Measurements from ENCODE around the gene GP1BB. TPM values are rescaled to one million over a fixed set of nuclear protein-coding genes. Genes with fewer than 3 reads are reported as not detected.

The GP1BB gene
- total RNA-seq, 2 donors from 2014 or later = 0.48 to 0.62 TPM

DNA sequence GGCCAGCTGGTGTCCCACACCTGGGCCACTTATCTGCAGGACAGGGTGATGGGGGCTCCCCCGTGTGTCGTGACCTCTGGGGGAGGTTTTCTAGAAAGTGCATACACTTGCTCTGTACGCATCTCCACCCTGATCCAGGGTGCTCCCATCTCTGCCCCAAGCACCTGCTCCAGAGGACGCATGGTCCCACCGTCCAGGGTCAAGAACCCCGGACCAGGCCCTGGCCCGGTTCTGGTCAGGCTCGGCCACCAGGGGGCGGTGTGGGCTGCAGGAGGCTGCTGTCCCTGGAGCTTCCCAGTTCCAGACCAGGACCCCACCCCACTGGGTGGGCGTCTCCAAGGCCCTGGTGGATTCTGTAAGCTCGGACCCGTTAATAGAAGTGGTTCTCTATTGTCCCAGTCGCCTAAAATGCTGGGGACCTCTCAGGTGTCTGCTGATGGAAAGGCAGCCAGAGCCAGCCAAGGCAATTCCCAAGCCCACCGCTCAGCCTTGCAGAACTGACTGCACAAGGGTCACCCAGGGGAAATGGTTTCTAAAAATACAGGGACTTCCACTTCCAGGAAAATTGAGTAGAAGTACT is 43.7 kb upstream of the GP1BB start:
- Mint-ChIP-seq H3K9me3 (peaks cover 5% of the 10 kb centered on the region), H3K36me3 (ENCODE audit: low read depth) (no peaks in the 10 kb centered on the region), H3K4me1 (no peaks in the 10 kb centered on the region), H3K4me3 (no peak overlapping the region), H3K27me3 (ENCODE audit: insufficient read depth) (peaks cover 8% of the 10 kb centered on the region), H3K27ac (no peak overlapping the region)
- 52 to 58% methylated on average over 4 to 14 of the region's 14 CpGs for WGBS, 2 experiments (ENCODE audit: insufficient coverage in 1 of 2, insufficient read length in 1 of 2)
- Histone ChIP-seq H3K27ac (ENCODE audit: low read depth, low read length) (no peak overlapping the region), H3K4me3 (ENCODE audit: low read length) (no peak overlapping the region), H3K36me3 (ENCODE audit: control insufficient read depth, insufficient read depth, low read length) (no peaks in the 10 kb centered on the region), H3K27me3 (ENCODE audit: control insufficient read depth, insufficient read depth, low read length, poor library complexity, severe bottlenecking) (no peaks in the 10 kb centered on the region), H3K9me3 (ENCODE audit: control insufficient read depth, low read length) (no peaks in the 10 kb centered on the region), H3K4me1 (ENCODE audit: control insufficient read depth, insufficient read depth, low read length) (no peaks in the 10 kb centered on the region), H3K9ac (ENCODE audit: extremely low read depth, low read length, poor library complexity, severe bottlenecking) (no peak overlapping the region)
- TF ChIP-seq, protein P1, sequence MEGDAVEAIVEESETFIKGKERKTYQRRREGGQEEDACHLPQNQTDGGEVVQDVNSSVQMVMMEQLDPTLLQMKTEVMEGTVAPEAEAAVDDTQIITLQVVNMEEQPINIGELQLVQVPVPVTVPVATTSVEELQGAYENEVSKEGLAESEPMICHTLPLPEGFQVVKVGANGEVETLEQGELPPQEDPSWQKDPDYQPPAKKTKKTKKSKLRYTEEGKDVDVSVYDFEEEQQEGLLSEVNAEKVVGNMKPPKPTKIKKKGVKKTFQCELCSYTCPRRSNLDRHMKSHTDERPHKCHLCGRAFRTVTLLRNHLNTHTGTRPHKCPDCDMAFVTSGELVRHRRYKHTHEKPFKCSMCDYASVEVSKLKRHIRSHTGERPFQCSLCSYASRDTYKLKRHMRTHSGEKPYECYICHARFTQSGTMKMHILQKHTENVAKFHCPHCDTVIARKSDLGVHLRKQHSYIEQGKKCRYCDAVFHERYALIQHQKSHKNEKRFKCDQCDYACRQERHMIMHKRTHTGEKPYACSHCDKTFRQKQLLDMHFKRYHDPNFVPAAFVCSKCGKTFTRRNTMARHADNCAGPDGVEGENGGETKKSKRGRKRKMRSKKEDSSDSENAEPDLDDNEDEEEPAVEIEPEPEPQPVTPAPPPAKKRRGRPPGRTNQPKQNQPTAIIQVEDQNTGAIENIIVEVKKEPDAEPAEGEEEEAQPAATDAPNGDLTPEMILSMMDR (conservative IDR thresholded peaks at IDR 0.05) = peak; percentile 99
- peak; percentile 93 for DNase-seq

DNA sequence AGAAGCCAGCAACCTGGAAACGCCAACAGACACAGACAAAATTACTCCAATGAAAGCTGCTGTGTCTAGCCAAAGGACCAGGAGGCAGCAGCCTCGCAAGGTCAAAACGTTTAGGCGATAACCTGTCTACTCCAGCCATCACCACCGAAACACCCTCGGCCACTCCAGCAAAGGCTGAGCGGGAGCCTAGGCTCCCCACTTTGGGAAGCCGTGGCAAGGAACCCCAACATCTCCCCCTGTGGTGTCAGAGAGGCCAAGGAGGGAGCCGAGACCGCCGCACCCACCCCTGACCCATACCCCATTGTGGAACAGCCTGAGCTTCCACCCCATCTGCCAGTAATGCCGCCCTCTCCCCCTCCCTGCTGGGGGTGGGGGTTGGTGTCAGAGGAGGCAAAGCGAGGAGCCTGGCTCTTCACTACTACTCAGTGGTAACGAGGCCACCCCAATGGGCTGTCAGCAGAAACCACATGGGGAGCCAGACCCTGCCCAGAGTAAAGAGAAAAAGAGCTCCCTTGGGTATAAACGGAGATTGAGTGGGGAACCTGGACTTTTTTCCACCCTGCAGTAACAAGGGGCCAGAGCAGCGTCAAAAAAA is 43.0 kb upstream of the GP1BB start:
- Histone ChIP-seq H3K9ac (ENCODE audit: extremely low read depth, low read length, poor library complexity, severe bottlenecking) (no peak overlapping the region), H3K27me3 (ENCODE audit: control insufficient read depth, insufficient read depth, low read length, poor library complexity, severe bottlenecking) (no peaks in the 10 kb centered on the region), H3K27ac (ENCODE audit: low read depth, low read length) (no peak overlapping the region), H3K9me3 (ENCODE audit: control insufficient read depth, low read length) (no peaks in the 10 kb centered on the region), H3K4me3 (ENCODE audit: low read length) (no peak overlapping the region), H3K36me3 (ENCODE audit: control insufficient read depth, insufficient read depth, low read length) (no peaks in the 10 kb centered on the region), H3K4me1 (ENCODE audit: control insufficient read depth, insufficient read depth, low read length) (no peaks in the 10 kb centered on the region)
- Mint-ChIP-seq H3K9me3 (peaks cover 5% of the 10 kb centered on the region), H3K4me1 (no peaks in the 10 kb centered on the region), H3K27me3 (ENCODE audit: insufficient read depth) (peaks cover 7% of the 10 kb centered on the region), H3K4me3 (no peak overlapping the region), H3K36me3 (ENCODE audit: low read depth) (no peaks in the 10 kb centered on the region), H3K27ac (no peak overlapping the region)
- DNase-seq = peak; percentile 35
- 92 to 100% methylated on average over 6 to 15 of the region's 16 CpGs for WGBS, 2 experiments (ENCODE audit: insufficient coverage in 1 of 2, insufficient read length in 1 of 2)
- TF ChIP-seq, protein P1 (conservative IDR thresholded peaks at IDR 0.05) = no peak

DNA sequence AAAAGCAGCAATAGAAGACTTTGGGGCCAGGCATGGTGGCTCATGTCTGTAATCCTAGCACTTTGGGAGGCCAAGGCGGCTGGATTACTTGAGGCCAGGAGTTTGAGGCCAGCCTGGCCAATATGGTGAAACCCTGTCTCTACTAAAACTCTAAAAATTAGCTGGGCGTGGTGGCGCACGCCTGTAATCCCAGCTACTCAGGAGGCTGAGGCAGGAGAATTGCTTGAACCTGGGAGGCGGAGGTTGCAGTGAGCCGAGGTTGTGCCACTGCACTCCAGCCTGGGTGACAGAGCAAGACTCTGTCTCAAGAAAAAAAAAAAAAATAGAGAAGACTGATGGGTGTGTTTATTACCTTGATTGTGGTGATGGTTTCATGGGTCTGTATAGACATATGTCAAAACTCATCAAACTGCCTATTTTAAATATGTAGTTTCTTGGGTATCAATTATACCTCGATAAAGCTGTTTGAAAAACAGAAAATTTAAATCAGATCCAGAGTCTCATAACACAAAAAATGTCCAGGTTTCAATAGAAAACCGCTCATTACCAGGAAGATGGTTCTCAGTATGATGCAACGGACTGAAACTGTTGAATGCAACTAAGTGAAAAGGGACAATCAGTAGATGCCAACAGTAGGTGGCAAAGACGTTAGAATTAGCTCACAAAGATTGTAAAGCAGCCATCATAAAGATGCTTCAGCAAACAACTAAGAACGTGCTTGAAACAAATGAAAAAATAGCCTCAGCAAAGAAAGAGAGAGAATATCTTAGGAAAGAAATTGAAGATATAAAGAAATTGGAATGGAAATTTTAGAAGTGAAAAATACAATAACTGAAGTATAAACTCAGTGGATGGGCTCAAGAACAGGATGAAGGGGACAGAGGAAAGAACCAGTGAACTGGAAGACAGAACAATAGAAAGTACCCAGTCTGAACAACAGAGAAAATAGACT is 42.2 kb upstream of the GP1BB start:
- peaks cover 5% of the 10 kb centered on the region for H3K9me3 Mint-ChIP-seq

More for the DNA sequence above, 42.2 kb upstream of the GP1BB start:
- 87 to 88% methylated on average over 7 to 11 of the region's 11 CpGs for WGBS, 2 experiments (ENCODE audit: insufficient coverage in 1 of 2, insufficient read length in 1 of 2)
- no peaks in the 10 kb centered on the region for H3K36me3 Mint-ChIP-seq (ENCODE audit: low read depth)
- no peak overlapping the region for H3K9ac ChIP-seq (ENCODE audit: extremely low read depth, low read length, poor library complexity, severe bottlenecking)
- peaks cover 7% of the 10 kb centered on the region for H3K27me3 Mint-ChIP-seq (ENCODE audit: insufficient read depth)
- H3K4me1 ChIP-seq (ENCODE audit: control insufficient read depth, insufficient read depth, low read length) = no peaks in the 10 kb centered on the region
- H3K9me3 ChIP-seq (ENCODE audit: control insufficient read depth, low read length) = no peaks in the 10 kb centered on the region
- TF ChIP-seq, protein P1 (conservative IDR thresholded peaks at IDR 0.05) = no peak
- no peak overlapping the region for H3K4me3 Mint-ChIP-seq
- no peak overlapping the region for H3K27ac Mint-ChIP-seq
- no peak overlapping the region for H3K27ac ChIP-seq (ENCODE audit: low read depth, low read length)
- no peak for DNase-seq
- no peak overlapping the region for H3K4me3 ChIP-seq (ENCODE audit: low read length)
- H3K36me3 ChIP-seq (ENCODE audit: control insufficient read depth, insufficient read depth, low read length) = no peaks in the 10 kb centered on the region
- no peaks in the 10 kb centered on the region for H3K4me1 Mint-ChIP-seq
- H3K27me3 ChIP-seq (ENCODE audit: control insufficient read depth, insufficient read depth, low read length, poor library complexity, severe bottlenecking) = no peaks in the 10 kb centered on the region
